PC-3 (cell line): Measurements from ENCODE around the gene MRPL45.
"Not testable (repeated sequence)": the region's sequence is repeated elsewhere in the genome, so short reads cannot be mapped to it uniquely, and the experiment has no call there.

Source experiments
- EZH2 ChIP-seq: fragments of 300-600 bp; sonication (generic); IDR thresholded peaks from one replicate; pipeline ENCODE4 v1.6.1; 2017; ENCODE audit warnings: antibody characterized with exemption, mild to moderate bottlenecking, low read length; ENCODE audit not compliant: unreplicated experiment
- EZH2phosphoT487 ChIP-seq: fragments of 300-600 bp; sonication (generic); IDR thresholded peaks from 2 replicates; pipeline ENCODE4 v1.6.1; 2018; ENCODE audit warnings: mild to moderate bottlenecking, antibody characterized with exemption, low read length, borderline replicate concordance
- TF ChIP-seq, protein P1 (sequence below): fragments of 300-600 bp; sonication (generic); conservative IDR thresholded peaks from 2 replicates; pipeline ENCODE4 v1.5.1; 2017; ENCODE audit warnings: antibody characterized with exemption, low read depth, mild to moderate bottlenecking, low read length

DNA sequence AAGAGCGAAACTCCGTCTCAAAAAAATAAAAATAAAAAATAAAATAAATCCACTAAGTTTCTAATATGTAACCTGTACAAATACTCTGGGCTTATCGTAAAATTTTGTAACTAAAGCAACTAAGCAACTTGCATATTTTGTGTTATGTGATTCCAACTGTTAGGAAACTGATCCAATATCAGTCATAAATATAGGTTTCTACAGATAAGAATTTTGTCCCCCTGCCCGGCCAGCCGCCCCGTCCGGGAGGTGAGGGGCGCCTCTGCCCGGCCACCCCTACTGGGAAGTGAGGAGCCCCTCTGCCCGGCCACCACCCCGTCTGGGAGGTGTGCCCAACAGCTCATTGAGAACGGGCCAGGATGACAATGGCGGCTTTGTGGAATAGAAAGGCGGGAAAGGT lies 43.8 kb upstream of the MRPL45 start:
- TF ChIP-seq, protein P1, sequence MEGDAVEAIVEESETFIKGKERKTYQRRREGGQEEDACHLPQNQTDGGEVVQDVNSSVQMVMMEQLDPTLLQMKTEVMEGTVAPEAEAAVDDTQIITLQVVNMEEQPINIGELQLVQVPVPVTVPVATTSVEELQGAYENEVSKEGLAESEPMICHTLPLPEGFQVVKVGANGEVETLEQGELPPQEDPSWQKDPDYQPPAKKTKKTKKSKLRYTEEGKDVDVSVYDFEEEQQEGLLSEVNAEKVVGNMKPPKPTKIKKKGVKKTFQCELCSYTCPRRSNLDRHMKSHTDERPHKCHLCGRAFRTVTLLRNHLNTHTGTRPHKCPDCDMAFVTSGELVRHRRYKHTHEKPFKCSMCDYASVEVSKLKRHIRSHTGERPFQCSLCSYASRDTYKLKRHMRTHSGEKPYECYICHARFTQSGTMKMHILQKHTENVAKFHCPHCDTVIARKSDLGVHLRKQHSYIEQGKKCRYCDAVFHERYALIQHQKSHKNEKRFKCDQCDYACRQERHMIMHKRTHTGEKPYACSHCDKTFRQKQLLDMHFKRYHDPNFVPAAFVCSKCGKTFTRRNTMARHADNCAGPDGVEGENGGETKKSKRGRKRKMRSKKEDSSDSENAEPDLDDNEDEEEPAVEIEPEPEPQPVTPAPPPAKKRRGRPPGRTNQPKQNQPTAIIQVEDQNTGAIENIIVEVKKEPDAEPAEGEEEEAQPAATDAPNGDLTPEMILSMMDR: not testable (repeated sequence)
- not testable (repeated sequence) for TF ChIP-seq EZH2, EZH2phosphoT487
